B cell (primary cell): Measurements from ENCODE around the gene AQP4. TPM values are rescaled to one million over a fixed set of nuclear protein-coding genes. Genes with fewer than 3 reads are reported as not detected.

Experiments
- ATAC-seq: fragments of 200-7000 bp; cut with Tn5 transposase; one replicate; pipeline ENCODE4 v1.10.0; 2021; ENCODE audit warnings: low read depth, mild to moderate bottlenecking, moderate number of reproducible peaks, moderate library complexity
- CTCF ChIA-PET: fragments of 350-600 bp; sonication (Branson Sonifier 250); formaldehyde crosslinking; loops from one replicate; lab custom pipeline; 2021; ENCODE audit warnings: antibody characterized with exemption, inconsistent platforms; lab: Charles Lee
- POLR2A ChIA-PET: fragments of 350-600 bp; sonication (Branson Sonifier 250); formaldehyde crosslinking; loops from one replicate; lab custom pipeline; 2021; ENCODE audit warnings: antibody characterized with exemption; lab: Charles Lee
- DNase-seq: peaks from one replicate; pipeline ENCODE4 v3.0.0; 2013
- H2AFZ ChIP-seq: 2 replicates; pipeline ENCODE4 v1.6.1; 2012; ENCODE audit warnings: mild to moderate bottlenecking, low read depth, low read length; ENCODE audit not compliant: insufficient read depth, poor library complexity, severe bottlenecking
- H3K27ac ChIP-seq, 2 donors: 1 replicate in 1 of 2; 2 replicates in 1 of 2; pipeline ENCODE4 v1.5.1; 2012 to 2013; ENCODE audit warnings: low read length in 2 of 2, mild to moderate bottlenecking in 2 of 2, moderate library complexity in 1 of 2
- H3K27me3 ChIP-seq, 4 experiments: fragments of 200-600 bp in 1 of 4; sonication (generic) in 1 of 4; replicated peaks in 1 of 4; 1 replicate in 2 of 4; 2 replicates in 2 of 4; pipeline versions ENCODE4 v1.6.1 to v1.7.0; 2013 to 2016; ENCODE audit warnings: low read length in 3 of 4, mild to moderate bottlenecking in 2 of 4, mixed read lengths in 1 of 4, moderate library complexity in 1 of 4; ENCODE audit not compliant: insufficient read depth in 4 of 4, control insufficient read depth in 3 of 4; ENCODE audit errors: control extremely low read depth in 1 of 4
- H3K36me3 ChIP-seq, 2 experiments: replicated peaks in 1 of 2; 1 replicate in 1 of 2; 2 replicates in 1 of 2; pipeline versions ENCODE4 v1.6.1 to v1.7.1; 2013; ENCODE audit warnings: low read length in 1 of 2; ENCODE audit not compliant: insufficient read depth in 2 of 2, control insufficient read depth in 1 of 2; ENCODE audit errors: control extremely low read depth in 1 of 2, extremely low read depth in 1 of 2
- H3K4me1 ChIP-seq, 2 donors: fragments of 200-600 bp in 1 of 2; sonication (generic) in 1 of 2; 1 replicate in 1 of 2; 2 replicates in 1 of 2; pipeline versions ENCODE4 v1.5.1 to v1.6.1; 2013 to 2017; ENCODE audit warnings: low read length in 2 of 2; ENCODE audit not compliant: control insufficient read depth in 2 of 2, insufficient read depth in 2 of 2
- H3K4me2 ChIP-seq: replicated peaks from 2 replicates; pipeline ENCODE3; 2012; ENCODE audit warnings: mild to moderate bottlenecking, low read depth, low read length; ENCODE audit not compliant: poor library complexity, severe bottlenecking
- H3K4me3 ChIP-seq, 5 experiments: fragments of 200-600 bp in 1 of 5; sonication (generic) in 1 of 5; 1 replicate in 3 of 5; 2 replicates in 2 of 5; pipeline versions ENCODE4 v1.5.1 to v1.7.0; 2011 to 2016; ENCODE audit warnings: low read length in 4 of 5, mild to moderate bottlenecking in 4 of 5, low read depth in 2 of 5, control low read depth in 1 of 5, moderate library complexity in 1 of 5; ENCODE audit not compliant: insufficient read depth in 1 of 5; ENCODE audit errors: control extremely low read depth in 1 of 5, extremely low read depth in 1 of 5
- H3K79me2 ChIP-seq: fragments of 200-600 bp; sonication (generic); one replicate; pipeline ENCODE4 v1.6.0; 2016; ENCODE audit warnings: low read length; ENCODE audit not compliant: control insufficient read depth, insufficient read depth
- H3K9ac ChIP-seq: fragments of 200-600 bp; sonication (generic); 2 replicates; pipeline ENCODE4 v1.6.1; 2017; ENCODE audit warnings: mild to moderate bottlenecking, low read length, moderate library complexity
- H3K9me3 ChIP-seq, 3 donors: one replicate each; pipeline versions ENCODE4 v1.6.1 to v1.7.1; 2013; ENCODE audit warnings: low read length in 2 of 3; ENCODE audit not compliant: control insufficient read depth in 2 of 3, insufficient read depth in 1 of 3; ENCODE audit errors: control extremely low read depth in 1 of 3
- H4K20me1 ChIP-seq: 2 replicates; pipeline ENCODE4 v1.6.0; 2012; ENCODE audit warnings: mild to moderate bottlenecking, low read length; ENCODE audit not compliant: insufficient read depth, control insufficient read depth, poor library complexity, severe bottlenecking
- H3K27ac Mint-ChIP-seq: one replicate; pipeline ENCODE4 v1.8.0; 2021; ENCODE audit warnings: mixed read lengths
- H3K27me3 Mint-ChIP-seq: one replicate; pipeline ENCODE4 v1.8.0; 2021; ENCODE audit warnings: mixed read lengths
- H3K4me1 Mint-ChIP-seq: one replicate; pipeline ENCODE4 v1.8.0; 2021; ENCODE audit warnings: mixed read lengths
- H3K4me3 Mint-ChIP-seq: one replicate; pipeline ENCODE4 v1.8.0; 2021; ENCODE audit warnings: mixed read lengths
- H3K9me3 Mint-ChIP-seq: one replicate; pipeline ENCODE4 v1.8.0; 2022; ENCODE audit warnings: mixed read lengths; ENCODE audit not compliant: insufficient read depth
- CTCF ChIP-seq: fragments of 200-600 bp; IDR thresholded peaks from one replicate; pipeline ENCODE4 v1.8.0; 2022; ENCODE audit warnings: antibody characterized with exemption, mild to moderate bottlenecking
- EZH2 ChIP-seq: IDR thresholded peaks from 2 replicates; pipeline ENCODE4 v1.6.1; 2012; ENCODE audit warnings: borderline replicate concordance, low read depth, mild to moderate bottlenecking, moderate library complexity, low read length; ENCODE audit not compliant: insufficient read depth, poor library complexity, severe bottlenecking
- WGBS: methylation state at CpG from one replicate; pipeline ENCODE4 v1.1.5; 2013; ENCODE audit warnings: missing lambda C conversion rate; ENCODE audit not compliant: insufficient coverage; 5-methylcytosine and 5-hydroxymethylcytosine counted together
- intact Hi-C: fragments of 100-400 bp; cut with micrococcal nuclease; formaldehyde crosslinking; loops from one replicate; pipeline ENCODE4 v1.10.0; 2022
- polyA plus RNA-seq: library from polyadenylated mRNA; depleted of rRNA; stranded (reverse); fragments of >200 nt; gene quantifications from 2 replicates; pipeline ENCODE4 v1.2.3, GENCODE V29; 2012
- total RNA-seq, 2 donors: library from RNA; stranded (reverse); fragments of 120-200 nt in 1 of 2; gene quantifications; 1 replicate in 1 of 2; 2 replicates in 1 of 2; pipeline versions ENCODE4 v1.2.3 to v1.2.4, GENCODE V29; 2013 to 2022

The AQP4 gene
- total and polyA plus RNA-seq, 2 donors (not counting 1 experiment from before 2014, with no cell fraction given), result not detected

DNA sequence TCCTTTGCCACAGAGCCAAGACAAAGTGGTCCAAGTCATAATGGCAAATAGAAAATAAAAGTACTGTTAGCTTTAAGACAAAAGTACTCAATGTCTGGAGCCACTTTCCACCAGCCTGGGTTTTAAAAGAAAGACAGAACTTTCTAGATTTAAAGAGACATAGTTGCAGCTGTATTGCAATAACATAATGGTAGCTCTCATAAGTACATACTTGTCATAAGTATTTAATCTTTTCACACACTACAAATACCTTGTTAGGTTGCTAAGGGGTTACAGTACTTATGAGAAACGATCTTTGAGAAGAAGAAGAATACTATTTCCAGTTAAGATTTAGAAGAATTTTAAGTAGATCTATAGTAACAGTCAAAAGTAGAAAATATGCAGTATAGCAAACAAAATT, 28.9 kb upstream of the AQP4 start:
- H3K4me2 ChIP-seq, result no peak overlapping the region
- H4K20me1 ChIP-seq, result no peaks in the 10 kb centered on the region
- no CpG with 5 or more reads among the region's 1 CpG for WGBS
- POLR2A ChIA-PET, result no interaction called here
- H3K4me1 ChIP-seq, result no peaks in the 10 kb centered on the region
- DNase-seq (no peak), ATAC-seq (no peak)
- Mint-ChIP-seq H3K4me1 (no peaks in the 10 kb centered on the region), H3K4me3 (no peak overlapping the region), H3K27ac (no peak overlapping the region), H3K27me3 (no peaks in the 10 kb centered on the region), H3K9me3 (no peaks in the 10 kb centered on the region)
- H3K4me3 ChIP-seq, result no peak overlapping the region
- H3K9me3 ChIP-seq, result no peaks in the 10 kb centered on the region
- H3K27ac ChIP-seq, result no peak overlapping the region
- CTCF ChIA-PET, result no interaction called here
- no peak overlapping the region for H3K9ac ChIP-seq
- no peaks in the 10 kb centered on the region for H3K36me3 ChIP-seq
- intact Hi-C loops, result no loop called here
- H2AFZ ChIP-seq, result no peak overlapping the region
- H3K79me2 ChIP-seq, result no peaks in the 10 kb centered on the region
- TF ChIP-seq CTCF (no peak), EZH2 (no peak)
- no peaks in the 10 kb centered on the region for H3K27me3 ChIP-seq

DNA sequence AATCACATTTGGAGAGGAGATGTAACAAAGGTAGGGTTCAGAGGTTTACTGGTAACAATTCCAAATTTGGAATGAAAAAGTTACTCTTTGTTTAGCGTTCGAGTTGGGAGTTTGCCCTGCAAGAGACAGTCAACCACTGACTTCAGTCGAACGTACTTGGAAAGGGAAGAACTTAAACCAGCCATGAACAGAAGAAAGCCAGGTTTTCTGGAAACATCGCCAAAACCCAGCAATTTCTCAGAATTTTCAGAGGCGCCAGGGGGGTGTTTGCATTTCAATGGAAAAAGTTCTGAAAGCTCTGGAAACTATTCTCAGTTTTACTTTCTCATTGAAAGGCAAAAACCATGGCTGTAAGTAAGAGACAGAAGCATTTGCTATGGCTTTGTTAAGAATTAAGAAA, 28.5 kb upstream of the AQP4 start:
- H2AFZ ChIP-seq, result no peak overlapping the region
- DNase-seq, result no peak
- Mint-ChIP-seq H3K9me3 (no peaks in the 10 kb centered on the region), H3K4me1 (no peaks in the 10 kb centered on the region), H3K27ac (no peak overlapping the region), H3K27me3 (peaks cover 3% of the 10 kb centered on the region), H3K4me3 (no peak overlapping the region)
- no peak overlapping the region for H3K4me3 ChIP-seq
- POLR2A ChIA-PET, result no interaction called here
- H3K4me1 ChIP-seq, result no peaks in the 10 kb centered on the region
- no peak overlapping the region for H3K27ac ChIP-seq
- H3K36me3 ChIP-seq, result no peaks in the 10 kb centered on the region
- TF ChIP-seq EZH2 (no peak), CTCF (no peak)
- CTCF ChIA-PET, result no interaction called here
- no peak for ATAC-seq
- no peaks in the 10 kb centered on the region for H3K27me3 ChIP-seq
- H3K9me3 ChIP-seq, result no peaks in the 10 kb centered on the region
- no peaks in the 10 kb centered on the region for H3K79me2 ChIP-seq
- 86% methylated on average over 4 of the region's 6 CpGs for WGBS
- no peaks in the 10 kb centered on the region for H4K20me1 ChIP-seq
- intact Hi-C loops, result no loop called here
- no peak overlapping the region for H3K9ac ChIP-seq
- H3K4me2 ChIP-seq, result no peak overlapping the region
